ENCODE results near the gene PCNP.
A peak's percentile ranks its signal among the peaks of the same experiment; 100 is the strongest.
"Not testable (repeated sequence)": the region's sequence is repeated elsewhere in the genome, so short reads cannot be mapped to it uniquely, and the experiment has no call there.

The PCNP gene

DNA sequence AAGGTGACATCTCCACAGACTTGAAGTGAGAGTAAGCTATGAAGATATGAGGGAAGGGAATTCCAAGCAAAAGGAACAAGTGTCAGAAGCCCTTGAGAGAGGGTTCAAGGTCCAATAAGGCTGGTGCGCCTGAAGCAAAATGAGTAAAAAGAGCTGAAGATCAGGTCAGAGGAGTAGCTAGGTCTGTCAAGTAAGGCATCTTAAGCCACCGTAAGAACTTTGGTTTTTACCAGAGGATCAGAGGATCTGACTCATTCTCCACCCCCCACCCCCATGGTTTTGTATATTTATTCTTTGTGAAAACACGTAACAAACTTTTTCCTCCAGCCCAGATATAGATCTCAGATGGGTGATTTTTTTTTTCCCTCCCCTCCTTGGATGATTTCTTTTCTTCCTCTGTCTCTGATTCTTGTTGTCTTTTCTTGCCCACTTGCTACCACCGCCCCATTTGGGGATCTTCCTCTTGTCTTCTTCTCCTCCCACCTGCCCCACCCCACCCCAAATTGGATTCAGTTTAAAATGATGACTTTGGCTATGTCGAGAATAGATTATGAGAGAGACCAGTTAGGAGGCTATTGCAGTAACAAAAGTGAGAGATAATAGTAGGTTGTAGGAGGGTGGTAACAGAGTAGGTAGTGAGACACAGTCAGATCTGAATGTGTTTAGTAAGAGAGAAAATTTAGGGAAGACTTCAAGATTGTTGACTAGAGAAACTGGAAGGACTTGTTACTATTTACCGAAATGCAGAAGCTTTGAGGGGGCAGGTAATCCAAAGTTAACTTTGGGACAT, 6.3 kb upstream of the PCNP start:
- DNase-seq (ENCODE audit: low spot score), result no peak

DNA sequence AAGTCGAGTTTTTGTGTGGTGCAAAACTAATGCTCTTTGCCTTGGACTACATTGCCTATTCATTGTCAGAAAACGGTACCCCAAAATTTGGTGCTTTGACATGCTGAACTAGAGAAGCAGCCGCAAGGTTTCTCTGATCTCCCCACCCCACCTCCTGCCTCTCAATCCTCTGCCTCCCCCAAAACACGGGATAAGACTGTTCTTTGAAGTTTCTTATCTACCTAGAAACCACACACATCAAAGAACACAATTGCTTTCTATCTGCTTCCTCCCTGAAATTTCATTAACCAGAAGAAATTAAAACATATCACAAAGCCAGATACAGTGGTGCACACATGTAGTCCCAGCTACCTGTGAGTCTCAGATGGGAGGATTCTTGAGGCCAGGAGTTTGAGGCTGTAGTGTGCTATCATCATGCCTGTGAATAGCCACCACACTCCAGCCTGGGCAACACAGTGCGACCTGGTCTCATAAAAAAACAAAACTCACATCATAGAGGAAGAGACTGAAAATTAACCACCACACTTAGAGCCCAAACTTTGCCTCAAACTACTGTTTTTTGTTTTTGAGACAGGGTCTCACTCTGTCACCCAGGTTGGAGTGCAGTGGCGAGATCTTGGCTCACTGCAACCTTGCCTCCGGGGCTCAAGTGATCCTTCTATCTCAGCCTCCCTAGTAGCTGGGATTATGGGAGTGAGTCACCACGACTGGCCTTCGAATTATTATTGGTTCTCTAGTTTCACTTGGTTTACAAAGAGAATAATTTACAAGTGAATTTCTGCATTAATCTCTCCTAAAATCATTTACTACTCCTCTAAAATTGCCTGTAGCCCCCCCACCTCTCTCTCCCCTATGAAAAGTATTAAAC, 2.7 kb upstream of the PCNP start:
- DNase-seq (ENCODE audit: low spot score), result no peak

DNA sequence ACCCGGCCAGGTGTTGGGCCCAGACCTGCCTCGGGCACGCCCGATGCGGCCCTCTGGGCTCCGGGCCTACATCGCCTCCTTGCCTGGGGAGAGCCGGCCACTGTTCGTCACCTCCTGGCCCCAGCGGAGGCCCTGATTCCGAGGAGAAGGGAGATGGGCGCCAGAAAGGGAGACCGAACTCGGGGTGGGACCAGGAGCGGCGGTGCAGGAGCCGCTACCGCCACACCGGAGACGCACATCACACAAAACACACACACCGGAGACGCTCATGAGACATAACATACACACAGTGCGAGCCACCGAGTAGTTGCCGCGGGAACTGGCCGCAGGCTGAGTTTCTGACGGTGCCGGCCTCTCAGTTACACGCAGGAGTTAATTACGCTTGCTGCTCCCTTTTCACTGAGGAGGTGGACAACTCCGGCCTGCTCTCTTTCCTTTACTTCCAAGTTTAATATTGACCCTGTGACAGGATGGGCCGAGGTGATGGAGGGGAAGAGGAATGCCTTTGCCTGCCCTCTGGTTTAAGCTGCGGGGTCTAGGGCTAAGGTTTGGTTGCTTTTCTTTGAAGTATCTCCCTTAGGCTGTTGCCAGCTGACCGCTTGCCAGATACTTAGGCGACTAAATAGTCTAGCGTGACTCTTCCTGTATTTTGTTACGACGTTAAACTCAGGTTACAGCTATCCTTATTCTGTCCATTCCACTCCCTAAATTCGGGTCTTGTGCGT, 570 bp downstream of the PCNP start:
- DNase-seq (ENCODE audit: low spot score), result peak; percentile 69

DNA sequence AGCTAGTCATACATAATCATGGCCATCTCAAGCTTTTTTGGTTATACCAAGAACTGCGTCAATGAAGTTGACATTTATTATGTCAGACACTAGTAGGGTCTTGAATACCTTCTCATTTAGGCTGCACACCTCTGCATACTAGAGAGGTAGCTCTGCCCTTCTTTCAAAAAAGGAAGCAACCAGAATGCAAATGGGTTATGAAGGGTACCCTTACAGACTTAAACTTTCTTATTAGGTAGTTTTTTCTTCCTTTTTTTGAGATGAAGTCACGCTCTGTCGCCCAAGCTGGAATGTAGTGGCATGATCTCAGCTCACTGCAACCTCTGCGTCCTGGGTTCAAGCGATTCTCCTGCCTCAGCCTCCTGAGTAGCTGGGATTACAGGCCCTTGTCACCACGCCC, 3.3 kb downstream of the PCNP start:
- DNase-seq (ENCODE audit: low spot score), result peak; percentile 29

DNA sequence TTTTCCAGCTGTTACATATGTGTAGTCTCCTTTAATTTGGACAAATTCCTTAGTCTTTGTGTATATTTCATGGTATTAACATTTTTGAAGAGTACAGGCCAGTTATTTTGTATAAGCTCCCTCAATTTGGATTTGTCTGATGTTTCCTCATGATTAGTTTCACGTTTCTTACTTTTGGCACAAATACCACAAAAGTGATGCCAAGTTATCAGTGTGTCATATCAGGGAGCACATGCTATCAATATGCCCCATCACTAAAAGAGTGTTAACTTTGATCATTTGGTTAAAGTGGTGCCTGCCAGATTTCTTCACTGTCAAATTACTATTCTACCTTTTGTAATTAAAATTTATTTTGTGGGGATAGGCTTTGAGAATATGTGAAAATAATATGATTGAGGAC, 14.6 kb downstream of the PCNP start:
- no peak for DNase-seq (ENCODE audit: low spot score)

DNA sequence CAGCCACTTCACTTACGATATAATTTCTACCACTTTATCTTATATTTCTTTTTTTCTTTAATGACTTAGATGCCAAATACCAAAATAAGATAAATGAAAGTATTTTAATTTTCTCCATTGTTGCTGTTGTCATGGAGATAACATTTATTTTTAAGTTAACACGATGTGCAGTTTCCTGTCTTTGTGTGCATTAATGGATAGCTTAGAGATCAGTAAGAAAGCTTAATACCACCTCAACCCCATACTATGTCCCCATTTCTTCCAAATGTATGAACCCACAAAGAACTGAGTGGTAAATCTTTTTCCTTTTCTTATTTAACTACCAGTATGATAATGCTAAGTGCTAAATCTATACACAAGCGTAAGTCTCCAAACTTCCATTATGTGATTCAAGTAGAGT, 17.1 kb downstream of the PCNP start:
- no peak for DNase-seq (ENCODE audit: low spot score)

DNA sequence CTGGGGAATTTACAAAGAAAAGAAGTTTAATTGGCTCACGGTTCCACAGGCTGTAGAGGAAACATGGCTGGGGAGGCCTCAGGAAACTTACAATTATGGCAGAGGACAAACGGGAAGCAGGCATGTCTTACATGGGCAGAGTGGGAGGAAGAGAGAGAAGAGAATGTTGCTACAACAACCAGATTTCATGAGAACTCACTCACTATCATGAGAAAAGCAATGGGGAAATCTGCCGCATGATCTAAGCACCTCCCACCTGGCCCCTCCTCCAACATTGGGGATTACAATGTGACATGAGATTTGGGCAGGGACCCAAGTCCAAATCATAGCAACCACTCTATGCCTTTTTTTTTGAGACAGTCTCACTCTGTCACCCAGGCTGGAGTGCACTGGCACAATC, 28.8 kb downstream of the PCNP start:
- DNase-seq (ENCODE audit: low spot score), result no peak

DNA sequence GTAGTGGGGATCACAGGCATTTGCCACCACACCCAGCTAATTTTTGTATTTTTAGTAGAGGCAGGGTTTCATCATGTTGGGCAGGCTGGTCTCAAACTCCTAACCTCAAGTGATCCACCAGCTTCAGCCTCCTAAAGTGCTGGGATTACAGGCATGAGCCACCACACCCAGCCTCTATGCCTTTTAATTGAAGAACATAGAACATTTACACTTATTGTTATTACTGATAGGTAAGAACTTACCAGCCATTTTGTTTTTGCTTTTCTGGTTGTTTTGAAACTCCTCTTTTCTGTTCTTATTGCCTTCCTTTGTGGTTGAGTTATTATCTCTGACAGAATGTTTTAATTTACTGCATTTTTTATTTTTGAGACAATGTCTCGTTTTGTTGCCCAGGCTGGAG, 29.2 kb downstream of the PCNP start:
- DNase-seq (ENCODE audit: low spot score), result no peak

DNA sequence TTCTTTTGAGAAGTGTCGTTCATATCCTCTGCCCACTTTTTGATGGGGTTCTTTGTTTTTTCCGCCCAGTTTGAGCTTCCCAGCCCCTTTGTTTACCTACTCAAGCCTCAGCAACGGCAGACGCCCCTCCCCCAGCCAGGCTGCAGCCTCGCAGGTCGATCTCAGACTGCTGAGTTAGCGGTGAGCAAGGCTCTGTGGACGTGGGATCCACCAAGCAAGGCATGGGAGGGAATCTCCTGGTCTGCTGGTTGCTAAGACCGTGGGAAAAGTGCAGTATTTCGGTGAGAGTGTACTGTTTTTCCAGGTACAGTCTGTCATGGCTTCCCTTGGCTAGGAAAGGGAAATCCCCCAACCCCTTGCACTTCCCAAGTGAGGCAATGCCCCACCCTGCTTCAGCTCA, 31.4 kb downstream of the PCNP start:
- DNase-seq (ENCODE audit: low spot score), result not testable (repeated sequence)

DNA sequence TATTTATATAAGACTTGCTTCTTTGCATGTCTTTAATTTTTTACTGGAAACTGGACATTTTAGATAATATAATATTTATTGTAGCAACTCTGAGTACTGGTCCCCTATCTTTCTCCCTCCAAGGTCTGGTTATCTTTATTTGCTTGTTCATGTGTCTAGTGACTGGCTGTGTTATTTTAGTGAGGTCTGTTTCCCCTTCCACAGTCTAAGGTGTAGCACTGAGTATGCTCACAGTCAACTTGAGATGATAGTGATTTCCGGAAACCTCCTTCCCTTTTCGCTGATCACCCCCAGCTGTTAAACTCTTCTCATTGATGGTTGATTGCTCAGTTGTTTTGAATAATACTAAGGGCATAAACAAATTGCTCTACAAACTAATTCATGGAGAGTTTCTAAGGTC, 37.0 kb downstream of the PCNP start:
- DNase-seq (ENCODE audit: low spot score), result no peak

DNA sequence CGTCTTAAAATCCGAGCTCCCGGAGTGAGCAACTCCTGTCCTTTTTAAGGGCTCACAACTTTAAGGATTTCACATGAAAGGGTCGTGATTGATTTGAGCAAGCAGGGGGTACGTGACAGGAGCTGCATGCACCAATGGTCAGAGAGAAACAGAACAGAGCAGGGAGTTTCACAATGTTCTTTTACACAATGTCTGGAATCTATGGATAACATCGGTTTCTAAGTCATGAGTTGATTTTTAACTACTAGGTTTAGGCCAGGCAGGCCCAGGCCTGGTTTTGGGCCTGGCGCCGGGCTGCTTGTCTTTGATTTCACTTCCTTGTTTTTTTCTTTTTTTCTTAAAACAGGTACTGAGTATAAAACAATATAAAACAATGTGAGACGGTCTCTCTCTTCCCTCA, 39.0 kb downstream of the PCNP start:
- DNase-seq (ENCODE audit: low spot score), result not testable (repeated sequence)

DNA sequence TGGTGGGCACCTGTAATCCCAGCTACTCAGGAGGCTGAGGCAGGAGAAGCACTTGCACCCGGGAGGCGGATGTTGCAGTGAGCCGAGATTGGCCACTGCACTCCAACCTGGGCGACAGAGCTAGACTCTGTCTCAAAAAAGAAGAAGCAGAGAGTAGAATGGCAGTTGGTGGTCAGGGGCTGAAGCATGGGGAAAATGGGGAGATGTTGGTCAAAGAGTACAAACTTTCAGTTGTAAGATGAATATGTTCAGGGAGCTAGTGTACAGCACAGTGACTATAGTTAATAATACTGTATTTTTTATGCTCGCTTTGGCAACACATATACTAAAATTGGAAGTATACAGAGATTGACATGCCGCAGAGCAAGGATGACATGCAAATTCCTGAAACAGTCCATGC, 41.5 kb downstream of the PCNP start:
- DNase-seq (ENCODE audit: low spot score), result no peak

DNA sequence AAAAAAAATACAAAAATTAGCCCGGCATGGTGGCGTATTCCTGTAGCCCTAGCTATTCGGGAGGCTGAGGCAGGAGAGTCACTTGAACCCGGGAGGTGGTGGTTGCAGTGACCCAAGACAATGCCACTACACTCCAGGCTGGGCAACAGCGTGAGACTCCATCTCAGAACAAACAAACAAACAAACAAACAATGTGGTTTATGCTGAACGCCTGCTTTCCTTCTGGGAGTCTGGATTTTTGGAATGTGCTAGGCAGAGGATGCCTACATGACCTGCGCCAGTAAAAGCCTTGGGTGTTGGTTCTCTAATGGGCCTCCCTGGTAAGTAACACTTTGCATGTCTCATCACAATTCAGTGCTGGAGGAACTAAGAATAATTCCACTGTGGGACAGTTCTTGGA, 43.5 kb downstream of the PCNP start:
- no peak for DNase-seq (ENCODE audit: low spot score)

DNA sequence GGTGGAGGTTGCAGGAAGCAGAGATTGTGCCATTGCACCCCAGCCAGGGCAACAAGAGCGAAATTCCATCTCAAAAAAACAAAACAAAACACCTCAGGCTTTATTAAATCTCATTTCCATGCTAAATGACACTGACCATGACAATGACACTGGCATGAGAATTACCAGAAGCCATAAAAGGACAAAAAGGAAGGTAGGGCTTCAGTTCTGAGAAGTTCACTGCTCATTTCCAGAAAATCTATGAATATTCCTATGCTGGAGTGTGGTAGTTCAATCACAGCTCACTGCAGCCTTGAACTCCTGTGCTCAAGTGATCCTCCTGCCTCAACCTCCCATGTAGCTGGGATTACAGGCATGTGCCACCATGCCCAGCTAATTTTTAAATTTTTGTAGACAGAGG, 44.7 kb downstream of the PCNP start:
- no peak for DNase-seq (ENCODE audit: low spot score)

DNA sequence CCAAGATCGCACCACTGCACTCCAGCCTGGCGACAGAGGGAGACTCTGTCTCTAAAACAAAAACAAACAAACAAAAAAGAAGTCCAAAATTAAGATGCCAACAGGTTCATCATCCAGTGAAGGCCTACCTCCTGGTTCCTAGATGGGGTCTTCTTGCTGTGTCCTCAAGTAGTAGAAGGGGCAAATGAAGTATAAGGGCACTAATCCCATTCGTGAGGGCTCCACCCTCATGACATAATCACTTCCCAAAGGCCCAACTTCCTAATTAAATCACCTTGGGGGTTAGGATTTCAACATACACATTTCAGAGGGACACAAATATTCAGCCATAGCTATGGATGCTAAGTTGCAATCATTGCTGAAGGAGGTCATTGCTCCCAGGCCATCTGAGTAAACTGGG, 45.8 kb downstream of the PCNP start:
- no peak for DNase-seq (ENCODE audit: low spot score)

DNA sequence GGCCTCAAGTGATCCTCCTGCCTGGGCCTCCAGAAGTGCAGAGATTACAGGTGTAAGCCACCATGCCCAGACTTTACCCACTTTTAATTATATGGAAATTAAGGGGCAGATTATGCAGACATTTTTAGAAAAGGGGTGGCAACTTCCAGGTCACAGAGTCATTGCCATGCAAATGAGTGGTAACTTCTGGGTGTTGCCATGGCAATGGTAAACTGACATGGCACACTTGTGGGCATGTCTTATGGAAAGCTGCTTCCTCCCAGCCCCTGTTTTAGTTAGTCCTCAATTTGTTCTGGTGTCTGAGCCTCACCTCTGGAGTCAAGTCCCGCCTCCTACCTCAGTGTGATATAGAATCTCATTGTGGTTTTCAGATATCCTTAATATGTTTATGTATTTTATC, 49.7 kb downstream of the PCNP start:
- DNase-seq (ENCODE audit: low spot score), result peak; percentile 57

DNA sequence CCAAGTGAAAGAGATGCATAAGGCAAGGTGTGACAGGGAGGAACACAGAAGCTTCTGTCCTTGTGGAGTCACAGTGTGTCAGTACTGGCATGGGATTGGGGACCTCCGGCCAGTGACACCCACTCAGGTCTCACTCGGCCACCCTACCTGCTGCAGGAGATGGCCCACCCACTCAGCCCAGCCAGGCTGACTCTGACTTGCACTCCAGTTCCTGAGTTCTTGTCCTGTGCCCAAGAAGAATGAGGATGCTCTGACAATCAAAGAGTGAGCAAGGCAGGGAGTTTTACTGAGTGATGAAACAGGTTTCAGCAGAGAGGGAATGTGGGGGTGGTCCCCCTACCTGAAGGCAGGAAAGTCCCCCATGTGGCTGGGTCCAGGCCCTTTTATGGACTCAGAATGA, 50.9 kb downstream of the PCNP start:
- DNase-seq (ENCODE audit: low spot score), result no peak

DNA sequence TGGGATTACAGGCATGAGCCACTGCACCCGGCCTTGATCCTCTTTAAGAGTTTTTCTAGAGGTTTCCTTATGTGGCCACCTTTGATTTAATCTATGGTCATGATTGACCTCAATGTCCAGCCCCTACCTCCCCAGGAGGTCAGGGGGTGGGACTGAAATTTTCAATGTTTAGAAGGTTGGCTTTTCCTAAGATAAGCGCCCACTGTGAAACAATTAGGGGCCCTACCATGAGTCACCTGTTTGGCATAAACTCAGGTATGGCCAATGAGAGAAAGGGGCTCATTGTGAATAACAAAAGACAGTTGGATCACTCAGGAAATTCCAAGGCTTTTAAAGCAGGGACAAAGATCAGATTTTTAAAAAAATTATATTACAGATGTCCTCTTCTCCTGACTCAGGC, 51.9 kb downstream of the PCNP start:
- no peak for DNase-seq (ENCODE audit: low spot score)

DNA sequence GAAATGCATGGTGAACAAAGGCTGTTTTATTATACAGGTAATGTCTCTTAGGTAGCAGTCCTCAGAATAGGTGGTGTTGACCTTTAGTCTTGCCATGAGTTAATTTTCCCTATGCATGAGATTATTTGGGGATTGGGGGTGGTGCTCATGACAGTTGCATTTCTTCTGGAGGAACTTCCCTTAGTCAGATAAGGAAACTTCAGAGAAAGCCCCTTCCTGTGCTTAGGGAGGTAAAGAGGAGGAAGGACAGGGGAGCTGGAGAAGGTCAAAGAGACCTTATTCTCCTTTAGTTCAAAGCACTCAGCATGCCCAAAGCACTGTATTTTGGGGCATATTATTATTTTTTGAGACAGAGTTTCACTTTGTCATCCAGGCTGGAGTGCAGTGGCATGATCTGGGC, 55.2 kb downstream of the PCNP start:
- no peak for DNase-seq (ENCODE audit: low spot score)

DNA sequence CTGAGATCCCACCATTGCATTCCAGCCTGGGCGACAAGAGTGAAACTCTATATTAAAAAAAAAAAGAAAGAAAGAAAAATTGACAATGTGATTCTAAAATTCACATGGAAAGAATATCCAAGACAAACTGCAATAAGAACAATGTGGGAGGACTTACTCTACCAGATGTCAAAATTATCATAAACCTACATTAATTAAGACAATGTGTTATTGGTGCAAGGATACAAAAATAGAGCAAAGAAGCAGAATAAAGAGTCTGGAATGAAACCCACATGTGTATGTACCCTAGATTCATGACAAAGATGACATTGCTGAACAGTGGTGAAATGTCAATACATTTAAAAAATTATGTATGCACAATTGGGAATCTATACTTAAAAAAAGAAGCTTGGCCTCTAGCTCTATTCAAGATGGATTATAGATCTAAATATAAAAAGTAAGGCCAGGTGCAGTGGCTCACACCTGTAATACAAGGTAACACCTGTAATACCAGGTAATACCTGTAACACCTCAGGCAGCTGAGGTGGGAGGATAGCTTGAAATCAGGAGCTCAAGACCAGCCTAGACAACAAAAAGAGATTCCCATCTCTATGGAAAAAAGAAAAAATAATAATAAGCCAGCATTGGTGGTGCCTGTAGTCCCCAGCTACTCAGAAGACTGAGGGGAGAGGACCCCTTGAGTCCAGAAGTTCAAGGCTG, 57.3 kb downstream of the PCNP start:
- DNase-seq (ENCODE audit: low spot score), result no peak

DNA sequence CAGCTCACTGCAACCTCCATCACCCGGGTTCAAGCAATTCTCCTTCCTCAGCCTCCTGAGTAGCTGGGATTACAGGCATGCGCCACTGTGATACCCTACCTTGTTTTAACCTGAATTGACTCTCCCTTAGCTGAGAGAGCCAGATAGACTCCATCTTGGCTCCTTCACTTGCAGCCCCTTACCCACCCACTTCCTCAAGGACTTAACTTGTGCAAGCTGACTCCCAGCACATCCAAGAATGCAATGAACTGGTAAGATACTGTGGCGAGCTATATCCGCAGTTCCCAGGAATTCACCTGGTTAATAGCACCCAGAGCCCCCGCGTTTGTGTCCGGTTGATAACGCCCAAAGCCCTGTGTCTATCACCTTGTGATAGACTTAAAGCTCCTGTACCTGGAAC, 58.0 kb downstream of the PCNP start:
- DNase-seq (ENCODE audit: low spot score), result not testable (repeated sequence)

DNA sequence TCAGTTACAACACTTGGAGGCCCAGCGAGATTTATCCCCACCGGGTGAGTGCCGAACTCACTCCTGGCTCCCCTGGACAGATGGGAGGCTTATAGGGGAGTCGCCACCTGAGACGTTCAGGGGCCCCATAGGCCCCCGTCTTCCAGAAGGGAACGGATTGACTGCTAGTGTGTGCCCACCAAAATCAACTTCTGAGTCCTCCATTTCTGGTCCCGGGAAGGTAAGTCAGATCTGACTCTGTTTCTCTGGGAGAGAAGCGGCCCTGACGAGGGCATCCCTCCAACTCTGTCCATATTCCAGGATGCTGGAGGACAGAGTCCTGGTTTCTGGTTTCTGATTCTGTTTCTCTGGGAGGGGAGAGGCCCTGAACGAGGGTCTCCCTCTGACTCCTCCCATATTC, 58.6 kb downstream of the PCNP start:
- DNase-seq (ENCODE audit: low spot score), result no peak
